GM18907 (cell line): ENCODE results near the gene SLC19A1.

Source experiments
- ATAC-seq: cut with Tn5 transposase; IDR thresholded peaks from one replicate; pipeline ENCODE4 v1.9.1; 2021; ENCODE audit warnings: mild to moderate bottlenecking, moderate library complexity; ENCODE audit not compliant: unreplicated experiment

Gene SLC19A1

GRCh38 chr21:45542242-45542666, at the start of gene SLC19A1:
Gene SLC19A1 (minus strand): TSS chr21:45542440. CDS start chr21:45537959, 4,481 bp downstream.
- peak; percentile 60 for ATAC-seq

GRCh38 chr21:45591619-45592207, 49.5 kb upstream of the SLC19A1 start:
- no peak for ATAC-seq

DNA sequence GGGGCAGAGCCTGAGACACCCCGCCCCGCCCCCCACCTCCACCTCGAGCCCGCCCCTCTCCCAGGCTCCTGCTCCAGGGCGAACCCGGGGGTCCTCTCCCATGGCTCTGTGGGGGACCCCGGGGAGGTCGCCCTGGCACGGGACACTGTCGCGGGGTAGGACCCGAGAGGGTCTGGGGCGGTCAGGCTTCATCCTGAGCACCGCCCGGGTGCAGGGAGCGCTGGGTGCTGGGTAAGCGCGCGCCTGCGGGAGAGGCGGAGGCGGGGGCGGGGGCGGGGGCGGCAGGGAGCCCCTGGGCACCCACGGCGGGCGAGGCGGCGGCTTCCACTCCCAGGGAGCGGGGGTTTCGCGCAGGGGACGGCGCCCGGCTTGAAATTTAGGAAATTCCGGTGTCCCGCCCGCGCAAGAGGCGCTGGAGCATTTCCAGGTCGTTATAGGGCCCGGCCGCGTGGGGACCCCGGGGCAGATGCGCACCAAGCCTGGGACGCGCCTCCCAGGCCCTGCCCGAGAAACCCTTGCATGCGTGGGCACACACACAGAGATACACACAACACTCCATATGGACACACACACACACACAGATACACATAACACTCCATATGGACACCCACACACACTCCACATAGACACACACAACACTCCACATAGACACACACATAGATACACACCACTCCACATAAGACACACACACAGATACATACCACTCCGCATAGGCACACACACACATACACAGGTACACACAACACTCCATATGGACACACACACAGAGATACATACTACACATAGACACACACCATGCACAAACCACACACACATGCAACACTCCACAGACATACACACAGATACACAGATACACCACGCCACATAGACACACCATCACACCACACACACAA, 48.7 kb upstream of the SLC19A1 start:
- ATAC-seq: no peak

GRCh38 chr21:45590246-45590725, 48.0 kb upstream of the SLC19A1 start:
- ATAC-seq: no peak

GRCh38 chr21:45589686-45590245, 47.5 kb upstream of the SLC19A1 start:
- no peak for ATAC-seq

DNA sequence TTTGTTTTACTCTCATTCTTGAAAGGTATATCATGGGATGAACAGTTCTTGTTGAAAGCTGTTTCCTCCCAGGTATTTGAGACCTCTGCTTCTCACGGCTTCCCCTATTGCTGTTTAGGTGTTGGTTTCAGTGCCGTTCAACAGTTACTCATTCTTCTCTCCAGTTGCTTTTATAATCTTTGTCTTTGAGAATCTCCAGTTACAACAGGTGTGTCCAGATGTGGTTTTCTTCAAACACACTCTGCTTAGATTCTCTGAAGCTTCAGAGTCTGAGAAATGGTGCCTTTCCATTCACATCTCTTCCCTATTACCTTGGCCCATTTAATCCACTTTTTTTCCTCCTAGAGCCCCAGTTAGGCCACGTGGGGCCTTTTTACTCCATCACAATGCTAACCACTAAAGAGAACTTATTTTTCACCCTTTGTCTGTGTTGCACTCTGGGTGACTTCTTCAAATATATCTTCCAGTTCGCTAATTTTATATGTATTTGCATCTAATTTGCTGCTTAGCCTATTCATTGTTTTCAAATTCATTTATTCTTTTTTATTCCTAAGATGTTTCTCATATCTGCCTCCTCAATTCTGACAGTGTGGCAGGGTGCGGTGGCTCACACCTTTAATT, 46.7 kb upstream of the SLC19A1 start:
- ATAC-seq: no peak

DNA sequence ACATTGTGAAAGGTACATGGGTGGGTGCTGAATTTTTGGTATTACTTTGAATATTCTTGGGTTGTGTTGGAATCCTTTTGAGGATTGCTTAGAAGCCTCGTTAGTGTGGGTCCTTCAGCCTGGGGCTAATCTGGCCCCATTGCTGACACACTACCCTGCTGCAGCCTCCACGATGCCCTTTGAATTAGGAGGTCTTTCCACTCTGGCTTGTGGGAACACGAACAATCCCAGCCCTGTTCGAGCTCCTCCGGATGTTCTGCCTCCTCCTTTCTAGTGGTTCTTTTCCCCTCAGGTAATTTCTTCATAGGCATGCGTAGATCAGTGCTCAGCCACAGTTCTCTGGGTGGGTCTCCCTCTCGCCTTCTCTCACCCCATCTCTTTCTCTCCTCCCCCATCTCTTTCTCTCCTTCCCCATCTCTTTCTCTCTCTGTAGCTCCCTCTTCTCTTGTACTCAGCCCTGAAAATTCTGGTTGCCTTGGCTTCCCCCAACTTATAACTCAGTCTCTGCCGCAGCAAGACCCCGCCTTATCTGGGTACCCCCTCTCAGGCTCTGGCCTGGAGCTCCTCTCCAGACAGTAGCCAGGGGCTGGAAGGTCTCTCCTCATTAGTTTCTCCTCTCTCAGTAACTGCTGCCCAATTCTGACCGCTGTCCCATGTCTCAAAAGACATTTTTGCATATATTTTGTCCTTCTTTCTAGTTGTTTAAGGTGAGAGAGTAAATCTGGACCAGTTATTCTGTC, 46.0 kb upstream of the SLC19A1 start:
- no peak for ATAC-seq

DNA sequence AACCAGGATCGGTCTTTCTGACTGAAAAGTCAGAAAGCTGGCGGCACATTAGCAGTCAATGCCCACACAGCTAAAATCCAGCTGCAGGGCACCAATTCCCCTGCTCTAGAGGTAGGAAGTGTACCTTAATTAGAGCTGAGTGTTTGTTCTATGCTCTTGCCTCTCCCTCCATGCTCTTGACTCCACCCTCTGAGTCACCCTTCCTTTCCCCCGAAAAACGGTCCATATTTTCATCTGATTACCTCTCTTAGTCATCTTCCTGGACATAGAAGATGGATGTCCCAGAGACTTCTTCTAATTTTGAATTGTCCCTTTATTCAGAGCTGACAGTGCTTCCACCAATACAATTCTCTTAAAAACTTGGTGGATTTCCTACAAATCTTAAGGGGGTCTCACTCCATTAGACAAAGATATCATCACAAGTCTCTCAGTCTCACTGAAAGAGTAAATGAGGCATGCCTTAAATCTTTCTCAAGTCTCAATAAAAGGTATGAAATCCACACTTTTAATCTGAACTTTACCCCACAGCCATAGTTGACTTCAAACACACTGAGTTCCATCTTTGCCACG, 44.1 kb upstream of the SLC19A1 start:
- ATAC-seq: no peak

DNA sequence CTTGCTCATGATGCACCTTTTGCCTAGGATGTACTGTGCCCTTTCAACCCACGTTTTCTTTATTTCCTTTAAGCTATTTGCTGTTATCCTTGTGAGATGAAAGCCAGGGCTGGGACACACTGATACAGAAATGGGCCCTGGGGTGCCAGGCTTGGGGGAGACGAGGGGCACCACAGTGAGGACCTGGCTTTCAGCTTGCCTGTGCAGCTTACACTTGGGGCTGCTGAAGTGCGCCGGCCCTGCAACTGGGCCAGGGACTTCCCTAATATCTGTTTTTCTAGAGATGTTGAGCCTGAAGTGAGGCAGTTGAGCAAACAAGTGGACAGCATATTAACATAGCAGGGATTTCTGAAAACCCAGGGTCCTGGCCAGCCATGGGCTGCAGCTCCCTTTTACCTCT, 42.5 kb upstream of the SLC19A1 start:
- ATAC-seq: no peak

- ATAC-seq: no peak
These were observed 41.7 kb upstream of the SLC19A1 start for GRCh38 chr21:45583831-45584509.

DNA sequence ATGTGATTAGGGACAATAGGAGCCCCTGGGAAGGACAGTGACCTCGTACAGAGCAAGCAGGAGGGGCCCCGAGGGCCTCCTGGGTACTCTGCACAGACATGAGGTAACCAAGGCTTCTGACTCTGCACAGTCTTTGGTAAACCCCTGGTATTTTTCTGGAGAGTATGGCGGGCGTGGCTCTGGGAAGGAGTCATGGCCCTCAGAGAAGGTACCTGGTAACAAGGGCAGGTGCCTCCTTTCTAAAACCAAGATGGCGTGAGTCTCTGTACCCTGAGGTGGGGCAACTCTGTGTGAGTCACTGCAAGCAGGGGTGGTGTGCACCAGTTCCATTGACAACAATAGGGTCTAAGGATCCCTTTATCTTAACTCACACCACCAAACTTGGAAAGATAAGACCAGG, 39.9 kb upstream of the SLC19A1 start:
- ATAC-seq: no peak

- ATAC-seq: no peak
These were observed 39.1 kb upstream of the SLC19A1 start for GRCh38 chr21:45581322-45581712.

DNA sequence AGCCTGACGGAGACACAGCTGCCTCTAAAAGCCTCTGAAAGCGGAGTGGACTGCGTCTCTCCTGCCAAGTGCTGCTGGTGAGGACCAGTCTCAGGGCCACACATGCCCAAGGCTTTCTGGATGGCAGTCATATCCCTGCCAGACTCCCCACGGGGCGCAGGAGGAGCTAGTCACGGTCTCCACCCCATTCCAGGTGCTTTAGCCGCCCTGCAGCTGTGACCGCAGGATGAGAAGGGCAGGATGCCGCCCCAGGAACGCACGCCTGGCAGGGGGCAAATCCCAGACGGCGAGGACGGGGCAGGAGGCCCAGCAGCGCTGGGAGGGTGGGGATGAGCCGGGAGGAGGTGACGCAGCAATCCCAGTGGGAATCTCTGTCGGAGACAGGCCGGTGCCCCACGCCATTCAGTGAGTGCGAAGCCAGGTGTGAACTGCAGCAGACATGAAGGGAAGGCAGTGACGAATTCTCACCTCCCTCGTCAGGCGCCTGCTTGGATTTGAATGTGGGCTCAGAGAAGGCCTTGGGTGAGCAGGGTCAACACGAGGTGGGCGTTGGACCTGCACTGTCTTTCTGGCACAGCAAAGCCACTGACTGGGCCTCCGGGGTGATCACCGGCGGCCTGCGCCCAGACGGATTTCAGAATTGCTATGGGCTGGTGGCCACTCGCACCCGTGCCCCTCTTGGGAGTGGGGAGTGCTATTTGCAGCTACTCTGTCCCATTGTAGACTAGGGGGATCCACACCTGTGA, 38.5 kb upstream of the SLC19A1 start:
- no peak for ATAC-seq

GRCh38 chr21:45580181-45580575, 37.9 kb upstream of the SLC19A1 start:
- ATAC-seq: no peak

DNA sequence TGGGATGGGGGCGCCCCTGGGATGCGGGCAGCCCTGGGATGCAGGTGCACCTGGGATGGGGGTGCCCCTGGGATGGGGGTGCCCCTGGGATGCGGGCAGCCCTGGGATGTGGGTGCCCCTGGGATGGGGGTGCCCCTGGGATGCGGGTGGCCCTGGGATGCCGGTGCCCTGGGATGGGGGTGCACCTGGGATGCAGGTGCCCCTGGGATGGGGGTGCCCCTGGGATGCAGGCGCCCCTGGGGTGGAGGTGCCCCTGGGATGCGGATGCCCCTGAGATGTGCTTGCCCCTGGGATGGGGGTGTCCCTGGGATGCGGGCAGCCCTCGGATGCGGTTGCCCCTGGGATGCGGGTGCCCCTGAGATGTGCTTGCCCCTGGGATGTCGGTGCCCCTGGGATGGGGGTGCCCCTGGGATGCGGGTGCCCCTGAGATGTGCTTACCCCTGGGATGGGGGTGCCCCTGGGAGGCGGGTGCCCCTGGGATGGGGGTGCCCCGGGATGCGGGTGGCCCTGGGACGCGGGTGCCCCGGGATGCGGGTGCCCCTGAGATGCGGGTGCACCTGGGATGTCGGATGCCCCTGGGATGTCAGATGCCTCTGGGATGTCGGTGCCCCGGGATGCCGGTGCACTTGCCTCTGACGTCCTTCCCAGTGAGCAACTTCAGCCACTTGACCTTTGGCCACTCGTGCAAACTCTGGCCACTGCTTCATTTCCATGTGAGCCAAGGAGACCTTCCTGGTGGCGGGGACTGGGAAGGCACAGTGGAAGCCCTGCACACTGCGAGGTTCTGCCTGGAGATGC, 37.3 kb upstream of the SLC19A1 start:
- ATAC-seq: no peak

DNA sequence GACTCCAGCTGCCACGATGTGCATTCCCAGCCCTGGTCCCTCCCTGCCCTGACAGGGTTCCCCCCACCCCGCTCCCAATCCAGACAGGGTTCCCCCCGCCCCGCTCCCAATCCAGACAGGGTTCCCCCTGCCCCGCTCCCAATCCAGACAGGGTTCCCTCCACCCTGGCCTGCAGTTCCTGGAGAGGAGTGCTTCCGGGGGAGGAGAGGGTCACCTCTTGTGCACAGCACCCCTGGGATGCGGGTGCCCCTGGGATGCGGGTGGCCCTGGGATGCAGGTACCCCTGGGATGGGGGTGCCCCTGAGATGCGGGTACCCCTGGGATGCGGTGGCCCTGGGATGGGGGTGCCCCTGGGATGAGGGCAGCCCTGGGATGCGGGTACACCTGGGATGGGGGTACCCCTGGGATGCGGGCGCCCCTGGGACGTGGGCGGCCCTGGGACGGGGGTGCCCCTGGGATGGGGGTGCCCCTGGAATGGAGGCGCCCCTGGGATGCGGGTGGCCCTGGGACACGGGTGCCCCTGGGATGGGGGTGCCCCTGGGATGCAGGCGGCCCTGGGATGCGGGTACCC, 36.7 kb upstream of the SLC19A1 start:
- ATAC-seq: no peak

GRCh38 chr21:45578176-45578801, 36.0 kb upstream of the SLC19A1 start:
- no peak for ATAC-seq

GRCh38 chr21:45577801-45578175, 35.5 kb upstream of the SLC19A1 start:
- no peak for ATAC-seq
